Duodenal mucosa (tissue), 2 donors: ENCODE data around the gene VWA7.

Experiments
- H3K27ac ChIP-seq: one replicate; pipeline ENCODE4 v1.7.0; 2013; ENCODE audit warnings: low read depth, low read length
- H3K27me3 ChIP-seq, 2 donors: one replicate each; pipeline ENCODE4 v1.7.0; 2013; ENCODE audit warnings: low read length in 2 of 2, control low read depth in 1 of 2; ENCODE audit not compliant: insufficient read depth in 2 of 2, control insufficient read depth in 1 of 2
- H3K36me3 ChIP-seq, 2 donors: one replicate each; pipeline ENCODE4 v1.7.0; 2013; ENCODE audit warnings: low read length in 2 of 2, control low read depth in 1 of 2; ENCODE audit not compliant: insufficient read depth in 2 of 2, control insufficient read depth in 1 of 2
- H3K4me1 ChIP-seq, 2 donors: one replicate each; pipeline ENCODE4 v1.7.0; 2013; ENCODE audit warnings: low read length in 2 of 2, control low read depth in 1 of 2; ENCODE audit not compliant: insufficient read depth in 2 of 2, control insufficient read depth in 1 of 2
- H3K4me3 ChIP-seq, 2 donors: one replicate each; pipeline ENCODE4 v1.7.0; 2013; ENCODE audit warnings: low read length in 2 of 2, low read depth in 1 of 2
- H3K9ac ChIP-seq, 2 donors: one replicate each; pipeline ENCODE4 v1.7.0; 2013; ENCODE audit warnings: low read length in 2 of 2, low read depth in 1 of 2
- H3K9me3 ChIP-seq, 2 donors: one replicate each; pipeline ENCODE4 v1.7.0; 2013; ENCODE audit warnings: low read length in 2 of 2, control low read depth in 1 of 2; ENCODE audit not compliant: control insufficient read depth in 1 of 2

VWA7 gene

GRCh38 chr6:31732029-31732428 is 45.1 kb downstream of the VWA7 start:
- Histone ChIP-seq H3K27ac (no peak overlapping the region), H3K27me3 (no peaks in the 10 kb centered on the region), H3K36me3 (peaks cover 31 to 42% of the 10 kb centered on the region in 2 donors), H3K9ac (no peak overlapping the region), H3K9me3 (no peaks in the 10 kb centered on the region), H3K4me1 (peaks cover 52 to 55% of the 10 kb centered on the region in 2 donors), H3K4me3 (no peak overlapping the region)

DNA sequence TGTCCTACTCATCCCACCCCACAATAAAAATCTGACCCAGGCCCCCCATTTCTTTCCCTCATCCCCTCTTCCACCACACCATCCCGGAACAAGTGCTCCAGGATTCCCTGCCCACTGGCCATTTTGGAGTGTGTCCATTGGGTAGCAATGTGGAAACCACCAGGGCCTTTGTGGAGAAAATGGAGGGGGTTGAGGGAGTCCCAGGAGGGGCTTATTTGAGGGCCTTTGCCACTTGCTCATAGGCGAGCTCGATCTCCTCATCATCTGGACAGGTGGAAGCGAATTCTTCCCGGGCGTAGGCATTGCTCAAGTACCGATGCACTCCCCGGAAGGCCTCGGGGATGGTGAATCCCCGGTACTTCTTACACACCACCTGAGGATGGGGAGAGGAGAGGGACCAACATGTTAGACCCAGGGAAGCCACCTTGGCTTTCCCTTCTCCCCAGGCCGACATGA is 46.5 kb downstream of the VWA7 start:
- Histone ChIP-seq H3K4me1 (peaks cover 54% of the 10 kb centered on the region in 2 donors), H3K27ac (peak overlapping the region; percentile 96), H3K4me3 (peak overlapping the region in 1 of 2 donors; percentile 81), H3K36me3 (peaks cover 31 to 55% of the 10 kb centered on the region in 2 donors), H3K9ac (peak overlapping the region in 1 of 2 donors; percentile 70), H3K9me3 (no peaks in the 10 kb centered on the region), H3K27me3 (no peaks in the 10 kb centered on the region)

GRCh38 chr6:31729979-31730630 is 47.0 kb downstream of the VWA7 start:
- peaks cover 31 to 56% of the 10 kb centered on the region in 2 donors for H3K36me3 ChIP-seq
- no peaks in the 10 kb centered on the region for H3K27me3 ChIP-seq
- H3K4me3 ChIP-seq: peak overlapping the region; percentile 81 to 84
- no peaks in the 10 kb centered on the region for H3K9me3 ChIP-seq
- peaks cover 54% of the 10 kb centered on the region in 2 donors for H3K4me1 ChIP-seq
- H3K9ac ChIP-seq: peak overlapping the region; percentile 70 to 96
- H3K27ac ChIP-seq: peak overlapping the region; percentile 96

- Histone ChIP-seq H3K4me3 (peak overlapping the region; percentile 81 to 84), H3K27ac (peak overlapping the region; percentile 96), H3K4me1 (peaks cover 50 to 52% of the 10 kb centered on the region in 2 donors), H3K36me3 (peaks cover 31 to 56% of the 10 kb centered on the region in 2 donors), H3K9ac (peak overlapping the region; percentile 70 to 96), H3K9me3 (no peaks in the 10 kb centered on the region), H3K27me3 (no peaks in the 10 kb centered on the region)
Measured at GRCh38 chr6:31729515-31729978, 47.6 kb downstream of the VWA7 start.

DNA sequence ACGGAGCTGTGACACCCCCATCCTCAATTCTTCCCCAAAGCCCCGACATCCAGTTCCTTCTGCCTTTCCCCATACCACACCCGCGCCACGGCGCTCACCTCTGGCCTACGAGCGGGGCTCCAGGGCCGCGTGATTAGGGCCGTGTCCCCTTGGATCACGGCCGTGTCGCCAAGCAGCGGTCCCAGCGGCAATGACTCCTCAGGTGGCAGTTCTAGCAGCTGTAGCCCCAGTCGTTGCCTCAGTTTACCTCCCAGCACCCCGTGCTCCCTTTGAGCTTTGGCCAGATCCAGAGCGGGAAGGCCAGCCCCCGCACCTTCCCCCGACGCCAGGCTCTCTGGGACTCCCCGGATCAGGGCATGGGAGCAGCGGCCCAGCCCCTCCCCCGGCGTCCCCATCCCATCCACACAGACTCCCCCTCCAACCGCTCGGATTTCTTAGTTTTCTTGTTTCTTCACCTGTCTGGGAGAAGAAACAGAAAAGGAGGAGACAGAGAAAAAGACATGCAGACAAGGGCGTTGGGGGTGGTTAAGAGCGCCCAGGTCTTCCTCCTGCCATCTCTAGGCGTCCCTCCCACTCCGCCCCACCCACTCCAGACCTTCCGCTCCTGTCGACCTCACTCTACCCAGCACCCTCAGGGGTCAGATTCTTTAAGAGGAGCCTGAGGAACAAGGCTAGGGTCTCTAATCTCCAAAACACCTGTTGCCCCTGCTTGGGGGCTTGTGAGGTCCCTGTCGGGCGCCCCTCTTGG is 48.2 kb downstream of the VWA7 start, which contains the start of gene DDAH2:
Gene DDAH2, minus strand, starts transcription at position 533 of the 748 bp plus-strand sequence. Its CDS starts 138 bp downstream, at position 395.
- H3K4me1 ChIP-seq: peaks cover 44 to 46% of the 10 kb centered on the region in 2 donors
- H3K27me3 ChIP-seq: no peaks in the 10 kb centered on the region
- H3K9me3 ChIP-seq: no peaks in the 10 kb centered on the region
- H3K36me3 ChIP-seq: peaks cover 26 to 52% of the 10 kb centered on the region in 2 donors
- H3K9ac ChIP-seq: peak within 1 kb of the TSS; percentile 70 to 96
- peak within 1 kb of the TSS; percentile 96 for H3K27ac ChIP-seq
- peak within 1 kb of the TSS; percentile 81 to 84 for H3K4me3 ChIP-seq

- peaks cover 35 to 37% of the 10 kb centered on the region in 2 donors for H3K4me1 ChIP-seq
- H3K36me3 ChIP-seq: peaks cover 17 to 42% of the 10 kb centered on the region in 2 donors
- no peaks in the 10 kb centered on the region for H3K27me3 ChIP-seq
- H3K9me3 ChIP-seq: no peaks in the 10 kb centered on the region
- H3K9ac ChIP-seq: peak overlapping the region in 1 of 2 donors; percentile 96
- H3K4me3 ChIP-seq: peak overlapping the region; percentile 81 to 84
- no peak overlapping the region for H3K27ac ChIP-seq
Measured at GRCh38 chr6:31727717-31728671, 49.1 kb downstream of the VWA7 start.

- Histone ChIP-seq H3K9ac (peak overlapping the region in 1 of 2 donors; percentile 10), H3K9me3 (no peaks in the 10 kb centered on the region), H3K27ac (peak overlapping the region; percentile 17), H3K27me3 (no peaks in the 10 kb centered on the region), H3K36me3 (peaks cover 15 to 38% of the 10 kb centered on the region in 2 donors), H3K4me1 (peaks cover 35 to 37% of the 10 kb centered on the region in 2 donors), H3K4me3 (no peak overlapping the region)
Measured at GRCh38 chr6:31727034-31727716, 50.0 kb downstream of the VWA7 start.

GRCh38 chr6:31725502-31726350 is 51.4 kb downstream of the VWA7 start:
- no peak overlapping the region for H3K9ac ChIP-seq
- H3K4me1 ChIP-seq: peaks cover 31% of the 10 kb centered on the region in 2 donors
- H3K9me3 ChIP-seq: no peaks in the 10 kb centered on the region
- no peaks in the 10 kb centered on the region for H3K27me3 ChIP-seq
- H3K36me3 ChIP-seq: peaks cover 4 to 24% of the 10 kb centered on the region in 2 donors
- no peak overlapping the region for H3K4me3 ChIP-seq
- no peak overlapping the region for H3K27ac ChIP-seq
